ENCODE measurements around the gene COG5. TPM values are rescaled to one million over a fixed set of nuclear protein-coding genes. Genes with fewer than 3 reads are reported as not detected.

The COG5 gene
- total RNA-seq, 6 experiments from 2014 or later, result 13.9 to 21.3 (median 15.5) TPM

DNA sequence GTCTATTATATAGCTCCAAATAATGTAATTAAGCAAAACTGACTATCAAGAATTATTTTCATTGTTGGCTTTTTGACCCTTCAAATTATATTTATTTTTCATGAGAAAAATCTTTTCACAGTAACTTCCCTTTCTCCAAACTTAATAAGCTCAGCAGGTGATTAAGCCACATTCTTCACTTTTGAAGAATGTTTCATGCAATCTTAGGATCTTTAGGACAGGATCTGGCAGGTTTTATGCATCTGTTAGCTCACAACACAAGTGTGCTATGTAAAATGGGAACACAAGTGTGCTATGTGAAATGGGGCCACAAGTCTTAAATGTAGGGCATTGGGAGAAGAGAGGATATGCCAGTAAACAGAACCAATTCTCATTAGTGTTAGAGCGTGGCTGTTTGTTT lies 42.6 kb upstream of the COG5 start:
- intact Hi-C loops (cut with DNase I), result no loop called here
- no peak overlapping the region for H3K27ac ChIP-seq
- DNase-seq (no peak), ATAC-seq (no peak)
- no peak overlapping the region for H3K4me3 ChIP-seq
- no peaks in the 10 kb centered on the region for H3K9me3 ChIP-seq
- no peaks in the 10 kb centered on the region for H3K27me3 ChIP-seq
- no peaks in the 10 kb centered on the region for H3K36me3 ChIP-seq
- H3K4me1 ChIP-seq, result no peaks in the 10 kb centered on the region
- WGBS (ENCODE audit: insufficient coverage, low coverage, low lambda C conversion rate, missing lambda C conversion rate), result 94% methylated on average over 1 of the region's 1 CpG
- TF ChIP-seq POLR2A (IDR thresholded peaks at IDR 0.05) (no peak), CTCF (IDR thresholded peaks at IDR 0.05) (no peak)

- Histone ChIP-seq H3K9me3 (no peaks in the 10 kb centered on the region), H3K4me1 (no peaks in the 10 kb centered on the region), H3K36me3 (peaks cover 0 to 3% (median 1%) of the 10 kb centered on the region in 4 donors), H3K27me3 (no peaks in the 10 kb centered on the region), H3K4me3 (no peak overlapping the region), H3K27ac (no peak overlapping the region)
- 94% methylated on average over 3 of the region's 3 CpGs for WGBS (ENCODE audit: insufficient coverage, low coverage, low lambda C conversion rate, missing lambda C conversion rate)
- TF ChIP-seq CTCF (IDR thresholded peaks at IDR 0.05), result no peak
- no peak for TF ChIP-seq POLR2A (IDR thresholded peaks at IDR 0.05)
- ATAC-seq, result no peak
- DNase-seq, result no peak
- intact Hi-C loops (cut with DNase I), result no loop called here
These were observed 41.6 kb upstream of the COG5 start for GRCh38 chr7:107605218-107605815.

DNA sequence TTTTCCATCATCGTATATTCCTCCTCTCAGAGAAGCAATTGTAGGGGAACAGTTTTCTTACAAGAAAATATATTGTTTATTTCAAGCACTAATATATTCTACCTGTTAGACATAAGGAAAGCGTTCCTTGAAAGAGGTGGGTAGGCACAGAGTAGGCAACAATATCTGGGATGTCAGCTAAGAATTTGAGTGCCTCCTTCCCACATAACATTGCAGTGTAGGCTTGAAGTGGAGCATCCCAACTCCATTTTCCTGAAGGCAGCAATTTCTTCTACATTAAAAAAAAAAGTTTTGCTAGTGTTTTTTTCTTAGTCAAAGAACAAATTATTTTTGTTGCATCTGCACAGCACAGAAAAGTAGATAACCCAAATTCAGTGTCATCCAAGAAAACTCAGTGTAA lies 37.1 kb upstream of the COG5 start:
- ATAC-seq (no peak), DNase-seq (no peak)
- Histone ChIP-seq H3K36me3 (peaks cover 0 to 8% (median 1%) of the 10 kb centered on the region in 4 donors), H3K27me3 (no peaks in the 10 kb centered on the region), H3K9me3 (no peaks in the 10 kb centered on the region), H3K4me3 (no peak overlapping the region), H3K4me1 (no peaks in the 10 kb centered on the region), H3K27ac (no peak overlapping the region)
- TF ChIP-seq CTCF (IDR thresholded peaks at IDR 0.05), result no peak
- TF ChIP-seq POLR2A (IDR thresholded peaks at IDR 0.05), result no peak
- intact Hi-C loops (cut with DNase I), result no loop called here
- 96% methylated on average over 2 of the region's 2 CpGs for WGBS (ENCODE audit: insufficient coverage, low coverage, low lambda C conversion rate, missing lambda C conversion rate)

GRCh38 chr7:107599262-107599661 lies 35.5 kb upstream of the COG5 start:
- ATAC-seq (no peak), DNase-seq (no peak)
- no peaks in the 10 kb centered on the region for H3K9me3 ChIP-seq
- intact Hi-C loops (cut with DNase I), result no loop called here
- no peaks in the 10 kb centered on the region for H3K4me1 ChIP-seq
- H3K4me3 ChIP-seq, result no peak overlapping the region
- no peaks in the 10 kb centered on the region for H3K27me3 ChIP-seq
- TF ChIP-seq POLR2A (IDR thresholded peaks at IDR 0.05) (no peak), CTCF (IDR thresholded peaks at IDR 0.05) (no peak)
- 100% methylated on average over 1 of the region's 1 CpG for WGBS (ENCODE audit: insufficient coverage, low coverage, low lambda C conversion rate, missing lambda C conversion rate)
- H3K36me3 ChIP-seq, result peaks cover 0 to 22% (median 1%) of the 10 kb centered on the region in 4 donors
- H3K27ac ChIP-seq, result no peak overlapping the region

DNA sequence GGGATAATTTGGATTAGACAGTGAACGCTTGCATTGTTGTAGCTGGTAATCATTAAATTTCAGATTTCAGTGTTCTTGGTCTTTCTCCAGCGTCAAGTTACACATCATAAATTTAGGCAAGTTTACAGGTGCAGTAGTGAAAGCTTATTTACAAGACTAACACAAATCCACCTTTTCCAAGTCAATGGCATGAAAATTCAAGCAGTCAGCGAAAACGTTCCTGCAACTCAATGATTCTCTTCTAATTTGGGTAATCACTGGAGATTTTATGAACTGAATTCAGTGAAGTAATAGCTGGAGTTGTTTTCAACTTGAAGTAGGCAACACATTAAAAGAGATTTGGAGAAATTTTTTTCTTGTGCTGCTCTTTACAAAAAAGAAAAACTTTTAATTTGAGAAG lies 34.2 kb upstream of the COG5 start:
- ATAC-seq (no peak), DNase-seq (no peak)
- Histone ChIP-seq H3K4me1 (no peaks in the 10 kb centered on the region), H3K9me3 (no peaks in the 10 kb centered on the region), H3K4me3 (no peak overlapping the region), H3K27ac (no peak overlapping the region), H3K36me3 (peaks cover 0 to 25% (median 1%) of the 10 kb centered on the region in 4 donors), H3K27me3 (no peaks in the 10 kb centered on the region)
- WGBS (ENCODE audit: insufficient coverage, low coverage, low lambda C conversion rate, missing lambda C conversion rate), result 76% methylated on average over 4 of the region's 4 CpGs
- no peak for TF ChIP-seq POLR2A (IDR thresholded peaks at IDR 0.05)
- TF ChIP-seq CTCF (IDR thresholded peaks at IDR 0.05), result no peak
- intact Hi-C loops (cut with DNase I), result no loop called here

Measured in right lobe of liver (tissue), 6 donors.